ENCODE results near the gene DRGX.
A peak's percentile ranks its signal among the peaks of the same experiment; 100 is the strongest.

Gene DRGX

GRCh38 chr10:49325916-49326783 is 69.7 kb downstream of the DRGX start:
- no peak for DNase-seq (ENCODE audit: low read depth in 1 of 2, low spot score in 1 of 2)
- Histone ChIP-seq H3K27ac (replicated peaks) (no peak overlapping the region), H3K27me3 (ENCODE audit: insufficient read depth, poor library complexity, severe bottlenecking) (no peaks in the 10 kb centered on the region), H3K4me3 (replicated peaks; ENCODE audit: insufficient read depth, low read length) (no peak overlapping the region)
- TF ChIP-seq REST (IDR thresholded peaks at IDR 0.05; ENCODE audit: insufficient replicate concordance, low read depth) (no peak), POLR2AphosphoS5 (IDR thresholded peaks at IDR 0.05; ENCODE audit: low read depth) (no peak), SPI1 (IDR thresholded peaks at IDR 0.05; ENCODE audit: borderline replicate concordance, low read depth) (no peak), GABPA (IDR thresholded peaks at IDR 0.05; ENCODE audit: low read depth) (no peak)
- TF ChIP-seq, protein P1, sequence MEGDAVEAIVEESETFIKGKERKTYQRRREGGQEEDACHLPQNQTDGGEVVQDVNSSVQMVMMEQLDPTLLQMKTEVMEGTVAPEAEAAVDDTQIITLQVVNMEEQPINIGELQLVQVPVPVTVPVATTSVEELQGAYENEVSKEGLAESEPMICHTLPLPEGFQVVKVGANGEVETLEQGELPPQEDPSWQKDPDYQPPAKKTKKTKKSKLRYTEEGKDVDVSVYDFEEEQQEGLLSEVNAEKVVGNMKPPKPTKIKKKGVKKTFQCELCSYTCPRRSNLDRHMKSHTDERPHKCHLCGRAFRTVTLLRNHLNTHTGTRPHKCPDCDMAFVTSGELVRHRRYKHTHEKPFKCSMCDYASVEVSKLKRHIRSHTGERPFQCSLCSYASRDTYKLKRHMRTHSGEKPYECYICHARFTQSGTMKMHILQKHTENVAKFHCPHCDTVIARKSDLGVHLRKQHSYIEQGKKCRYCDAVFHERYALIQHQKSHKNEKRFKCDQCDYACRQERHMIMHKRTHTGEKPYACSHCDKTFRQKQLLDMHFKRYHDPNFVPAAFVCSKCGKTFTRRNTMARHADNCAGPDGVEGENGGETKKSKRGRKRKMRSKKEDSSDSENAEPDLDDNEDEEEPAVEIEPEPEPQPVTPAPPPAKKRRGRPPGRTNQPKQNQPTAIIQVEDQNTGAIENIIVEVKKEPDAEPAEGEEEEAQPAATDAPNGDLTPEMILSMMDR (IDR thresholded peaks at IDR 0.05; ENCODE audit: insufficient read depth, low read length), result no peak

DNA sequence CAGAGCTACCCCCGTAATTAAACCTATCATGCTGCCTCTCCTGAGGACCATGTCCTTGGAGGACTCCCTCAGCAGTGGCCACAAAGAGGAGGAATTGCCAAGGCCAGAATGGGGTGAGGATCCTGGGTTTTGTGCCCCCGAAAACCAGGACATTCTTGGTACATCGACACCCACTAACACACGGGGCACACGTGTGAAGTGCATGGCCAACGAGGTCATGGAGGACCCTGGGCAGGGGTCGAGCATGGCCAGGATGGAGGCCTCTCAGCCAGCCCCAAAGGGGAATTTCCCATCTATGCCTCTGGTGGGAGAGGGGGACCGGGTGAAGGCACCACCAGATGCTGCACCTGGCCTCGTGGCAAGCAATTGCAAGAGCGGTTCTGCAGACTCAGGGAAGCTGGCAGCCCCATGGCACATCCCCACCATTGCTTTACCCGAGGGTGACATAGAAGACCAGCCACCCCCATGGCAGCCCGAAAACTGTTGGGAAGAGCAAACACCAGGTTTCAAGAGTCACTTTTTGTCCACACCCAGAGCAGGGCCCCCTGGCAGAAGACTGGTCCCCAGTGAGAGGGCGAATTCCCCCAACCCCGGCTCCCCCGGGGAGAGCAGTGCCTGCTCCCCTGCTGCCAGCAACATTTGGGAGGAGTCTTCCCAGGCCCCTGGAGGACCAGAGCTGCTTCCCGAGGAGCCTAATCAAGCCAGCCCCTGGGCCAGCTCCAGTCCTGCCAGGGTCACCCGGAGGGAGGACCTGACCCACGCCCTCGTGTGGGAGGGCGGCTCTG is 70.6 kb downstream of the DRGX start:
- H3K27ac ChIP-seq (replicated peaks), result no peak overlapping the region
- TF ChIP-seq REST (IDR thresholded peaks at IDR 0.05; ENCODE audit: insufficient replicate concordance, low read depth) (no peak), SPI1 (IDR thresholded peaks at IDR 0.05; ENCODE audit: borderline replicate concordance, low read depth) (no peak), POLR2AphosphoS5 (IDR thresholded peaks at IDR 0.05; ENCODE audit: low read depth) (no peak), GABPA (IDR thresholded peaks at IDR 0.05; ENCODE audit: low read depth) (no peak)
- TF ChIP-seq, protein P1 (IDR thresholded peaks at IDR 0.05; ENCODE audit: insufficient read depth, low read length), result no peak
- no peak overlapping the region for H3K4me3 ChIP-seq (replicated peaks; ENCODE audit: insufficient read depth, low read length)
- no peak for DNase-seq (ENCODE audit: low read depth in 1 of 2, low spot score in 1 of 2)
- H3K27me3 ChIP-seq (ENCODE audit: insufficient read depth, poor library complexity, severe bottlenecking), result no peaks in the 10 kb centered on the region

GRCh38 chr10:49324711-49325110 is 71.2 kb downstream of the DRGX start:
- DNase-seq (ENCODE audit: low read depth in 1 of 2, low spot score in 1 of 2), result peak in 1 of 2 experiments; percentile 53
- no peak overlapping the region for H3K27ac ChIP-seq (replicated peaks)
- no peak for TF ChIP-seq POLR2AphosphoS5 (IDR thresholded peaks at IDR 0.05; ENCODE audit: low read depth)
- TF ChIP-seq GABPA (IDR thresholded peaks at IDR 0.05; ENCODE audit: low read depth), result no peak
- TF ChIP-seq SPI1 (IDR thresholded peaks at IDR 0.05; ENCODE audit: borderline replicate concordance, low read depth), result no peak
- TF ChIP-seq, protein P1 (IDR thresholded peaks at IDR 0.05; ENCODE audit: insufficient read depth, low read length), result no peak
- no peak for TF ChIP-seq REST (IDR thresholded peaks at IDR 0.05; ENCODE audit: insufficient replicate concordance, low read depth)
- no peaks in the 10 kb centered on the region for H3K27me3 ChIP-seq (ENCODE audit: insufficient read depth, poor library complexity, severe bottlenecking)
- H3K4me3 ChIP-seq (replicated peaks; ENCODE audit: insufficient read depth, low read length), result no peak overlapping the region
